Measurements from ENCODE around the gene COX5B.
"Not testable (repeated sequence)": the region's sequence is repeated elsewhere in the genome, so short reads cannot be mapped to it uniquely, and the experiment has no call there.

COX5B gene, protein sequence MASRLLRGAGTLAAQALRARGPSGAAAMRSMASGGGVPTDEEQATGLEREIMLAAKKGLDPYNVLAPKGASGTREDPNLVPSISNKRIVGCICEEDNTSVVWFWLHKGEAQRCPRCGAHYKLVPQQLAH

DNA sequence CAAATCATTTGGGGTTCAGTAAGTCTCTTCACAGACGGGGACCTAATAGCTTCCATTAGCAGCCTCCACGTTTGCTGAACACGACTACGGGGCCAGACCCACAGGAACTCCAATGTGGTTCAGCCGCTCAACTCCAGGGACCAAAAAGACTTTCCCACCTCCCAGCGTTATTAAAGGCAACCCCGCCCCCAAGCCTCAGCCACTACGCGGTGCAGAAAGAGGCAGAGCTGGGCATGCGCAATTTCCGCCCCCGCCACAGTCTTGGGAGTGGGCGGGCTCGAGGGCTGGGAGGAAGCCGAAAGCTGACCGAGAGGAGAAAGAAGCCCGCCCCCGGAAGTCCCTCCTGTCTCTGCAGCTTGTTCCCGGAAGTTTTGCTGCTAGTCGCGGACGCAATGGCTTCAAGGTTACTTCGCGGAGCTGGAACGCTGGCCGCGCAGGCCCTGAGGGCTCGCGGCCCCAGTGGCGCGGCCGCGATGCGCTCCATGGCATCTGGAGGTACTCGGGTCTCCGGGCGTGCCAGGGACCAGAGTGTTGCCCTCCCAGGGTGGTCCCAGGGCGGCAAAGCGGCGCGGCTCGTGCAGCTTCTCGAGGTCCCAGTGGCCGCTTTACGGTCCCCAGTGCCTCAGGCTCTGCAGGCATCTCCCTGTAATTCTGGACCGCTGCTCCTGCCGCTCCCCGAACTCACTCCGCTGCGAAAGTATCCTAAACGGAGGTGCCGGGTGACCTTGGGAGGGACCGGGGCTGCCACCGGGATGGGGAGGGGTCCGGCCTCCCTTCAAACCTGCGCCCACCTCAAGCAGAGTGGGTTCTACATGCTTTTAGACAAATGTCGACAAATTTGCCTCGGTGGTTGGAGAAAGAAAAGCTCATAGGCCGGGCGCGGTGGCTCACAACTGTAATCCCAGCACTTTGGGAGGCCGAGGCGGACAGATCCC lies at the start of gene COX5B:
Gene COX5B, plus strand, starts transcription at position 368 of the 935 bp plus-strand sequence. Its CDS starts 25 bp downstream, at position 393.
- TF ChIP-seq, protein P1, sequence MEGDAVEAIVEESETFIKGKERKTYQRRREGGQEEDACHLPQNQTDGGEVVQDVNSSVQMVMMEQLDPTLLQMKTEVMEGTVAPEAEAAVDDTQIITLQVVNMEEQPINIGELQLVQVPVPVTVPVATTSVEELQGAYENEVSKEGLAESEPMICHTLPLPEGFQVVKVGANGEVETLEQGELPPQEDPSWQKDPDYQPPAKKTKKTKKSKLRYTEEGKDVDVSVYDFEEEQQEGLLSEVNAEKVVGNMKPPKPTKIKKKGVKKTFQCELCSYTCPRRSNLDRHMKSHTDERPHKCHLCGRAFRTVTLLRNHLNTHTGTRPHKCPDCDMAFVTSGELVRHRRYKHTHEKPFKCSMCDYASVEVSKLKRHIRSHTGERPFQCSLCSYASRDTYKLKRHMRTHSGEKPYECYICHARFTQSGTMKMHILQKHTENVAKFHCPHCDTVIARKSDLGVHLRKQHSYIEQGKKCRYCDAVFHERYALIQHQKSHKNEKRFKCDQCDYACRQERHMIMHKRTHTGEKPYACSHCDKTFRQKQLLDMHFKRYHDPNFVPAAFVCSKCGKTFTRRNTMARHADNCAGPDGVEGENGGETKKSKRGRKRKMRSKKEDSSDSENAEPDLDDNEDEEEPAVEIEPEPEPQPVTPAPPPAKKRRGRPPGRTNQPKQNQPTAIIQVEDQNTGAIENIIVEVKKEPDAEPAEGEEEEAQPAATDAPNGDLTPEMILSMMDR (conservative IDR thresholded peaks at IDR 0.05), result no peak

DNA sequence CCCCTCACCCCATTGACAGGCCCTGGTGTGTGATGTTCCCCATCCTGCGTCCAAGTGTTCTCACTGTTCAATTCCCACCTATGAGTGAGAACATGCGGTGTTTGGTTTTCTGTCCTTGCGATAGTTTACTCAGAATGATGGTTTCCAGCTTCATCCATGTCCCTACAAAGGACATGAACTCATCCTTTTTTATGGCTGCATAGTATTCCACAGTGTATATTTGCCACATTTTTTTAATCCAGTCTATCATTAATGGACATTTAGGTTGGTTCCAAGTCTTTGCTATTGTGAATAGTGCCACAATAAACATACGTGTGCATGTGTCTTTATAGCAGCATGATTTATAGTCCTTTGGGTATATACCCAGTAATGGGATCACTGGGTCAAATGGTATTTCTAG lies 49.7 kb upstream of the COX5B start:
- H3K27ac ChIP-seq, result not testable (repeated sequence)

More for the DNA sequence above, at the start of gene COX5B:
- peak within 1 kb of the TSS; percentile 88 for H3K27ac ChIP-seq

DNA sequence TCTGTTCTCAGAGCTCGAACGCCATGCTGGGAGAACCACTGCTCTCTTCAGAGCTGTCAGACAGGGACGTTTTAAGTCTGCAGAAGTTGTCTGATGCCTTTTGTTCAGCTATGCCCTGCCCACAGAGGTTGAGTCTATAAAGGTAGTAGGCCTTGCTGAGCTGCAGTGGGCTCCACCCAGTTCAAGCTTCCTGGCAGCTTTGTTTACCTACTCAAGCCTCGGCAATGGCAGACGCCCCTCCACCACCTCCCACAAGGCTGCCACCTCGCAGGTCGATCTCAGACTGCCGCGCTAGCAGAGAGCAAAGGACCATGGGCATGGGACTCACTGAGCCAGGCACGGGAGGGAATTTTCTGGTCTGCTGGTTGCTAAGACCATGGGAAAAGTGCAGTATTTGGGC lies 44.3 kb upstream of the COX5B start:
- H3K27ac ChIP-seq, result not testable (repeated sequence)

DNA sequence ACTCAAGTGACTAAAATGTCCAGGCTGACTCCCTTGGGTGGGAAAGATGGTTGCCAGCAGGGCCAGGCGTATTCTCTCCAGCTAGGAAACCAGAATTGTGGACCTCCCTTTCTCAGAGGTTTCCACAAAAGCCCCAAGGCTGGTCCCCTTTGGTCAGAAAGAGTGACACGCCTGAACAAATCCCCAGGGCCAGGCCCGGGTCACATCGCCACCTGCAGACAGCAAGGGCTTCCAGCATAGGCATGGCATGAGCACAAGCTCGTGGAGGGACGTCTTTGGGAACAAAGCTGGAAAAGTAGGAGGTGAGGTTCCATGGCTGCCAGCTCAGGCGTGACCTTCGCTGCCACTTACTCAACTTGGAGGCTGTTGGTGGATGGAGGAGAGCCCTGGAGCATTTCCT lies 40.8 kb upstream of the COX5B start:
- H3K27ac ChIP-seq, result not testable (repeated sequence)

DNA sequence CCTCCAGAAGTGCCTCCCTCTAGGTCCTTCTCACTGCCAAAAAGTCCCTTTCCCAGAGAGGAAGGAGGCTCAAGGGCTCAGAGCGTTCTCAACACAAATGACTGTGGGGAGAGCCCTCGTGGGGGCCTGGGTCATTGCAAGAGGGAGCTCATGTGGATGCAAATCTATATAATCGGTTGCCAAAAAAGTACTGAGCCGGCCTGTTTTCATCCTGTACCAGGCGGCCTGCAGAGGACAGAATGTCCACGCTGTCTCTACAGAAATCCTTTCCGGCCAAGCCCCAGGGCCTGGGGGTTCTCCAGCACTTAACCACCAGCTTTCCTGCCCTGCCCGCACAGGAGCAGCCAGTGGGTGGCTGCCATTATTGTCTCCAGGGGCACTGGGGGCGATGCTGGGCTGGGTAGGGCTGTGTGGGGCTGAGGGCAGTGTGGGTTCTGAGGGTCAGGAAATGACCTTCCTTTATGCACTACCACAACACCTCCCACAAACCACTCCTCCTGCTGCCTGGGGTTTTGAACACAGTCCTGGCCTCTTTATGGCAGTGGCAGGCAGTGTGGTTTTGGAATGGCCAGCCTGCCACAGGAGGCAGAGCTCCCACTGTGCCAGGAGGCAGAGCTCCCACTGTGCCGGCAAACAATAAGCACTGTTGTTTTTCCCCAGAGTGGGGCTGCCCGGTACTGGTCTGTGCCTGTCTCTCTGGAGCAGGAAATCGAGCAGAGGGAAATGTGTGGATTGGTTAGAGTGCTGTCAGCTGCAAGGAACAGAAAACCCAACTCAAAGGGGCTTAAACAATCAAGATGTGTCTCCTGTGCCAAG lies 40.1 kb upstream of the COX5B start:
- H3K27ac ChIP-seq, result not testable (repeated sequence)

DNA sequence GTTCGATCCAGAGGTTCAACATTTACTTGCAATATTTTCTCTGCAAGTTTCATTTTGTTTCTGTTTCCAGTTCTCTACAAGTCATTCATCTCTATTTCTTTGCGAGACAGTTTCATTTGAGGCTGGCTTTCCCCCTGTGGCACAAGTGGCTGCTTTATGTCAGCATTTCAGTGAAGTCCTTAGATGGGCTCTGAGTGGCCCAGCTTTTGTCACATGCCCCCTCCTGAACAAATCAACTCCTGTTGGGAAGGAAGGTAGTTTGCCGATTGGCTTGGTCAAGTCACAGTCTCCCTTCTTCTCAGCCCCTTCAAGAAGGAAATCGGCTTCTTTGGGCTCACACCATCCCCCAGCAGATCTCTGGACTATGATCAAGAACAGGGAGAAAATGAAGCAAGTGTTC lies 37.1 kb upstream of the COX5B start:
- not testable (repeated sequence) for H3K27ac ChIP-seq

DNA sequence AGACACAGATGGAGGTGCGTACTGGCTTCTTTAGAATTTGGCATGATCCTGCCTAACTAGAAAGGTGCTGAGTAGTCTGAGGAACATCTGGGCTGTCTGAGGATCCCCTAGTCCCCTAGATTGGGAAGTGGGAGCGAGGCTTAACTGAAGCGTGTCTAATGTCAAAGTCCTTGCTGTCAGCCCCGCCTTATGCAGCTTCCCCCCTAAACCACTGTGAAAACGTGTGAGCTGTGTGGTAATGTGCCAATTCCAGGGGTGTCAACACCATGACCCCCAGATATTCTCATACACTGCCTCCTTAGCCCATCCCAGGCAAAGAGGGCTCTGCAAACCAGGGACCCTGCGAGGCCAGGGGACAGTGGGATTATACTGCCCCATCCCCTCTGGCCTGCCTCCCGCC lies 34.0 kb upstream of the COX5B start:
- H3K27ac ChIP-seq, result not testable (repeated sequence)

DNA sequence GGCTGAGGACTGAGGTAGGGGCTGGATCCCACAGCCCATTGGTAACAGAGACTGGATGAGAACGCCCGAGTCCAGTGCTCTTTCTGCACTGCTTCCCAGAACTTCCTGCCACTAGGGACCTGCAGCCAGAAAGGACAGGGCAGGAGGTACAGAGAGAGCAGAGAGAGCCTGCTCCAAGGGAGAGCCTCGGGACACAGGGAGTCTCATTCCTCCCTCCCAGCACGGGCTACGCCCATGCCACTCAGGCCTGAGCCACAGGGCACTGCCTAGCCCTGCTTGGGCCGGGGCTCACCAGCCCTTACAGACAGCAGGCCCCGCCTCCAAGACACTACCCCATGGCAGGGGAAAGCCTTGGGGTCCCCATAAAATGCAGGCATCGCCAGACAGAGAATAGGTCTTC lies 30.1 kb upstream of the COX5B start:
- H3K27ac ChIP-seq, result not testable (repeated sequence)

DNA sequence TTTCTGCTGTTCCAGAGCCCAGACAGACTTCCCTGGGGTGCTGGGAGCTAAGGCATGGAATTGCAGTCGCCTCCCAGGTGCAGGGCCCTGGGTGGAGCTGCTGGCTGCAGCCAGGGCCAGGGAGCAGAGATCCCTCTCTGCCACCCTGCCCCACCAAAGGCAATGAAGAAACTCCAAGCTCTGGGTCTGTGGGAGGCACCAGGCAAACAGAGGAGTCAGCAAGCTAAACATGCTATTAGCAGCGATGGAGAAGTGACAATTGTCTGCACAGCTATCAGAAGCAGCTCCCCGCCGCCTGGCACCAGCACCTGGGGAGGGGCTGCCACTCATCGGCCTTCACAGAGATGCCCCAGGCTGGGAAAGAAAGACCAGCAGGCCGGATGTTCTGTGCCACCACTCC lies 28.0 kb upstream of the COX5B start:
- TF ChIP-seq, protein P1 (conservative IDR thresholded peaks at IDR 0.05), result no peak
- H3K27ac ChIP-seq, result no peak overlapping the region

DNA sequence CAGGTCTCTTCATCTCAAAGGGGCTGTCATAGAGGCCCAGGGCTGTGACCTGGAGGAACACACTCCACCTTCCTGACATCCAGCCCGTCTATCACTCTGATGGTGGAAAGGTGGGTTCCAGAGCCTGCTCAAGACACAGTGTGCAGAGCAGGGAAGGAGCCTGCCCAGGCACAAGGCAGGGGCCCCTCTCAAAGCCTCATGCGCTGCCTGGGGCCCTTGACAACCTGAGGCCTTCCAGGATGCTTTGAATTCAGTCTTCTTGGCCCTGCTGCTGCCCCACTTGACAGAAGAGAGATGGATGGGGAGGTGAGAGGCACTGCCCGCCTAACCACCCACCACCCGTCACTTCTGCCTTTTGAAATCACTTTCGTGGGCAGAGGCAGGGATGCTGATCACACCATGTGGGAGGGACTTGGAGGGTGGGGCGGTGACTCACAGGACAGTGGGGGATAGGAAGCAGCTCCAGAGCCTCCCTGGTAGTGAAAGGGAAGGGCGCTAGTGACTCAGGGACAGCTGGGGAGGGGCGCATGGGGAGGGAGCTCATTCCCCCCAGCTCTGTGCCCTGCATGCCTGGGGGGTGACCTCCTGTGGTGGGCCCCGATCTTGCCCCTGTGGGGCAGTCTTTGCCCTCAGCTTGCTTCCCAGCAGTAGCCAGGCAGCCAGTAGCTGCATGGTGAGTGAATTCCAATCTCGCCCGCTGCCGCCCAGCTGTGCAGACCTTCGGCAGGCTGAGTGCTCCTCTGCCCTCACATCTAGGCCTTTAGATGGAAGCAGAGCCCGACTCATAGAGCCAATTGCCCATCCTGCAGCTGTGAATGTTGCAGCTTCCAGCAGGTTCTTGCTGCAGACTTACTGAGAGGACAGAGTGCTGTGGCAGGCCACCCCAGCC lies 26.7 kb upstream of the COX5B start:
- H3K27ac ChIP-seq, result not testable (repeated sequence)

DNA sequence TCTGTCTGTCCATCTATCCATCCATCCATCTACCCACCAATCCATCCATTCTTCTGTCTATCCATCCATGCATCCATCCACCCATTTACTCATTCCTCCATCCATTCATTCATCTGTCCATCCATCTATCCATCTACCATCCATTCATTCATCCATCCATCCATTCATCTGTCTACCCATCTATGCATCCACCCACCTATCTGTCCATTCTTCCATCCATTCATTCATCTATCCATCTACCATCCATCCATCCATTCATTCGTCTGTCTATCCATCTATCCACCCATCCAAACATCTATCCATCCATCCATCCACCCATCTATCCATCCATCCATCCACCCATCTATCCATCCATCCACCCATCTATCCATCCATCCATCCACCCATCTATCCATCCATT lies 25.4 kb upstream of the COX5B start:
- not testable (repeated sequence) for H3K27ac ChIP-seq

DNA sequence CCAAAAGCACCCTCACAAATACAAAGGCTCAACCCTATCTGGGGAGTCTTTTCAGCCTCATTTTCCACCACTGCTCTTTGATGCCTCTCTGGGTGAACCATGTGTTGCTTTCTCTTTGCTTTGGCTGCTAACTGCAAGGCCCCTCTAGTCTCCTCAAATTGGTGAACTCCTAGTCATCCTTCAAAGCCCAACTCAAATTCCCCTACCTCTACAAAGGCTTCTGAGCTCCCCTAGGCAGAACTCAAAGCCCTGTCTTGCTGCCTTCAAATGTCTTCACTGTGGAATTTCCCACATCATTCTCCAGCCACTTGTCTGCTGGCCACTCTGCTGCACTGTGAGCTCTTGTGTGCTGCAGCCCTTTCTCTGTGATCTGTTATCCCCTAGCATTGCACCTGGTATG lies 22.9 kb upstream of the COX5B start:
- H3K27ac ChIP-seq, result not testable (repeated sequence)

DNA sequence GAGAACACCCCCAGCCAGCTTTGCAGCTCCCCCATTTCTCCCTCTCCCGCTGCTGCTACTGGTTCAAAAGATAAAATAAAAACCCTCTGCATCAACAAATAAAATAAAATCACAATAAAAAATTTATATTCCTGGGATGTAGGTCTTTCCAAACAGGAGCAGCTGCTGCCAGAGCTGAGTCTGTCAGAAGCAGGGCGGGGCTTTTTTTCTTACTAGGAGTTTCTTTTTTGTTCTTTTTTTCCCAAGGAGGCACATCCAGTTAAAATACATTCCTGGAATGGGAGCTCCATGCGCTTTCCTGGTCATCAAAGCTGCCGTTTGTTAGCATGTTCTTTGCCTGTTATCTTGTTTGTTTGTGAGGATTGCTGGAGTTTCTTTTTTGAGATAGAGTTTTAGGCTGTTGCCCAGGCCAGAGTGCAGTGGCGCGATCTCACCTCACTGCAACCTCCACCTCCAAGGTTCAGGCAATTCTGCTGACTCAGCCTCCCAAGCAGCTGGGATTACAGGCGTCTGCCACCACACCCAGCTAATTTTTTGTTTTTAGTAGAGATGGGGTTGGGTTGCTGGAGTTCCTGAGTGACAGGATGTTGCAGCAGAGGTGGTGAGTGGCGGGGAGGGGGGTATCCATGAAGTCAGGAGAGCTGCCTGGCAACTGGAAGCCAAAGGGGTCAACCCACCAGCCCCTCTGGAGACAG lies 20.4 kb upstream of the COX5B start:
- H3K27ac ChIP-seq, result not testable (repeated sequence)

DNA sequence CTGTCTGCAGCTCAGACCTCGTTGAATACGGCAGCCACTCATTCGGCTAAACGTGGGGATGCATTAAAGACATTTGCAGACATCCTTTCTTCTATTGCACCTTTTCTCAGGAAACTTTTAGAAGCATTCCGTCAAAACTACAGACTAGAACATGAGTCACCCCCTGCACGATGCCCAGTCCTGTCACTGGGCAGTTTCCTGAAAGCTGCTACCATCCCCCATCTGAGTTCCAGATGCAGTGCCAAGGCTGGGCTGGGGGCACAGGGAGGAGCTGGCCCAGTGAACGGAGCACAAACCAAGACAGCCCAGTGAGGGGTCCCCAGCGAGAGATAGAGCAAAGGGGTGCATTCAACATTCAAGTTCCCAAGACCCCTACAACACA lies 19.8 kb upstream of the COX5B start:
- not testable (repeated sequence) for H3K27ac ChIP-seq
